ENCODE results near the gene ATP6AP1.

Gene ATP6AP1

DNA sequence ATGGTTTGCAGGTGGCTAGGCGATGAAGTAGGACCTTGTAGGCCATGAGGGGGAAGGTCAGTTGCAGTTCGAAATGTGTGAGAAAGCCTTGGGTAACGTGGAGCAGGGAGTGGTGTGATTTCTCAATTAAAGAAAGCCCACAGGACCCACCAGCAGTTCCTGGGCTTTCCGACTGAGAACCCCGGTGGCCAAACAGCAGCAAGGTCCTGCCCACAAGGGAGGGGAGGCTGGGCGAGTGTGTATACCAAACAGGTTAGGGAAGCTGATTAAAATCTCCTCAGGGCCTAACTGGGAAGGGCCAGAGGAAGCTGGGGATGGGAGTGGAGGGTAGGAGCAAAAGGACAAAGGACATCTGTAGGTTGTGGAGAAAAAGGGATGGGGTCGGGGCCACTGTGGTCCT lies 2.4 kb downstream of the ATP6AP1 start:
- Histone ChIP-seq H3K27me3 (ENCODE audit: low read length) (no peaks in the 10 kb centered on the region), H2AFZ (ENCODE audit: low read depth, low read length, severe bottlenecking) (no peak overlapping the region), H3K9ac (ENCODE audit: low read length) (no peak overlapping the region), H3K79me2 (ENCODE audit: insufficient read depth, low read length) (peaks cover 9% of the 10 kb centered on the region; the same call in 1 of the 2 replicates), H3K9me3 (ENCODE audit: insufficient read depth, low read length) (no peaks in the 10 kb centered on the region), H3K9me2 (replicated peaks; ENCODE audit: insufficient read depth, low read length) (no peaks in the 10 kb centered on the region), H3K27ac (ENCODE audit: low read depth, low read length) (no peak overlapping the region), H3F3A (ENCODE audit: insufficient read depth) (0 out of 2 replicates have a peak, but pooled peaks cover under 1% of the 10 kb centered on the region), H4K20me1 (ENCODE audit: low read depth, low read length) (no peaks in the 10 kb centered on the region), H3K36me3 (ENCODE audit: low read length) (no peaks in the 10 kb centered on the region), H3K4me3 (ENCODE audit: insufficient read depth, low read length, poor library complexity, severe bottlenecking) (no peak overlapping the region), H3K4me2 (ENCODE audit: low read depth, low read length, poor library complexity, severe bottlenecking) (no peak overlapping the region)
- TF ChIP-seq, protein P1, sequence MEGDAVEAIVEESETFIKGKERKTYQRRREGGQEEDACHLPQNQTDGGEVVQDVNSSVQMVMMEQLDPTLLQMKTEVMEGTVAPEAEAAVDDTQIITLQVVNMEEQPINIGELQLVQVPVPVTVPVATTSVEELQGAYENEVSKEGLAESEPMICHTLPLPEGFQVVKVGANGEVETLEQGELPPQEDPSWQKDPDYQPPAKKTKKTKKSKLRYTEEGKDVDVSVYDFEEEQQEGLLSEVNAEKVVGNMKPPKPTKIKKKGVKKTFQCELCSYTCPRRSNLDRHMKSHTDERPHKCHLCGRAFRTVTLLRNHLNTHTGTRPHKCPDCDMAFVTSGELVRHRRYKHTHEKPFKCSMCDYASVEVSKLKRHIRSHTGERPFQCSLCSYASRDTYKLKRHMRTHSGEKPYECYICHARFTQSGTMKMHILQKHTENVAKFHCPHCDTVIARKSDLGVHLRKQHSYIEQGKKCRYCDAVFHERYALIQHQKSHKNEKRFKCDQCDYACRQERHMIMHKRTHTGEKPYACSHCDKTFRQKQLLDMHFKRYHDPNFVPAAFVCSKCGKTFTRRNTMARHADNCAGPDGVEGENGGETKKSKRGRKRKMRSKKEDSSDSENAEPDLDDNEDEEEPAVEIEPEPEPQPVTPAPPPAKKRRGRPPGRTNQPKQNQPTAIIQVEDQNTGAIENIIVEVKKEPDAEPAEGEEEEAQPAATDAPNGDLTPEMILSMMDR (IDR thresholded peaks at IDR 0.05; ENCODE audit: insufficient read depth, low read length, poor library complexity, severe bottlenecking) = no peak
- no peak for TF ChIP-seq EZH2phosphoT487 (conservative IDR thresholded peaks at IDR 0.05; ENCODE audit: low read length)

DNA sequence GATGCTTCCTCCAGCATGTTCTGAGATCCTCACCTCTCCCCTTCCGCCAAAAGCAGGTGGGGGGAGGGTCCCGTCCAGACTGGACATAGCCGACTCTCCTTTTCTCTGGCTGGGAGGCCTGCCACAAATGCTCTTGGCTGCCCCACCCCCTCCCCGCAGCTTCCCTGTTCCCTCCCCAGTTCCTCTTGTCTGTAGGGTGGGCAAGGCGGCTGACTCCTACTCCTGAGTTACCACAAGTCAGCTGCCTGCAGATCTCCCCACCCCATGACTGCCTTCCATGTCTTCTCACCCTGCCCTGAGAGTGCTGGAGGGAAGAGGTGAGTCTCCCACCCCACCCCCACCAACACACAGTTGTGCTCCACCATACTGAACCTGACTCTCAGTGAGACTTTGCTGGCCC lies 2.9 kb downstream of the ATP6AP1 start:
- Histone ChIP-seq H3K4me3 (ENCODE audit: insufficient read depth, low read length, poor library complexity, severe bottlenecking) (no peak overlapping the region), H3K4me2 (ENCODE audit: low read depth, low read length, poor library complexity, severe bottlenecking) (no peak overlapping the region), H3K9ac (ENCODE audit: low read length) (no peak overlapping the region), H2AFZ (ENCODE audit: low read depth, low read length, severe bottlenecking) (no peak overlapping the region), H3K9me2 (replicated peaks; ENCODE audit: insufficient read depth, low read length) (no peaks in the 10 kb centered on the region), H4K20me1 (ENCODE audit: low read depth, low read length) (no peaks in the 10 kb centered on the region), H3K27ac (ENCODE audit: low read depth, low read length) (no peak overlapping the region), H3K9me3 (ENCODE audit: insufficient read depth, low read length) (no peaks in the 10 kb centered on the region), H3K36me3 (ENCODE audit: low read length) (no peaks in the 10 kb centered on the region), H3K79me2 (ENCODE audit: insufficient read depth, low read length) (peaks cover 9% of the 10 kb centered on the region; the same call in 1 of the 2 replicates), H3K27me3 (ENCODE audit: low read length) (no peaks in the 10 kb centered on the region), H3F3A (ENCODE audit: insufficient read depth) (peaks cover 5% of the 10 kb centered on the region; the same call in 1 of the 2 replicates)
- TF ChIP-seq, protein P1 (IDR thresholded peaks at IDR 0.05; ENCODE audit: insufficient read depth, low read length, poor library complexity, severe bottlenecking) = no peak
- no peak for TF ChIP-seq EZH2phosphoT487 (conservative IDR thresholded peaks at IDR 0.05; ENCODE audit: low read length)

DNA sequence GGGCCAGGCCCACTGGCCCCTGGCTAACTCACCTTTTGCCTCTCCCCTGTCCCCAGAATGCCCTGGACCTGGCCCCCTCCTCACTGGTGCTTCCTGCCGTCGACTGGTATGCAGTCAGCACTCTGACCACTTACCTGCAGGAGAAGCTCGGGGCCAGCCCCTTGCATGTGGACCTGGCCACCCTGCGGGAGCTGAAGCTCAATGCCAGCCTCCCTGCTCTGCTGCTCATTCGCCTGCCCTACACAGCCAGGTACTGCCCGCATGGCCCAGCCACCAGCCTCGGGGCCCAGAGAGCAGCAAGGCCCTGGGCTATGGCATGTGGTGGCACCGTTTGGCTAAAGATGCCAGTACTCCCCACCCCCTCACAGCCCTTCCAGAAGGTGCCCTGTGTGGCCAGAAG lies 3.7 kb downstream of the ATP6AP1 start:
- Histone ChIP-seq H2AFZ (ENCODE audit: low read depth, low read length, severe bottlenecking) (no peak overlapping the region), H3K36me3 (ENCODE audit: low read length) (no peaks in the 10 kb centered on the region), H3K9me2 (replicated peaks; ENCODE audit: insufficient read depth, low read length) (no peaks in the 10 kb centered on the region), H3F3A (ENCODE audit: insufficient read depth) (peaks cover 5% of the 10 kb centered on the region; the same call in 1 of the 2 replicates), H4K20me1 (ENCODE audit: low read depth, low read length) (no peaks in the 10 kb centered on the region), H3K27ac (ENCODE audit: low read depth, low read length) (no peak overlapping the region), H3K79me2 (ENCODE audit: insufficient read depth, low read length) (peaks cover 10% of the 10 kb centered on the region; the same call in 1 of the 2 replicates), H3K27me3 (ENCODE audit: low read length) (no peaks in the 10 kb centered on the region), H3K9me3 (ENCODE audit: insufficient read depth, low read length) (no peaks in the 10 kb centered on the region), H3K4me2 (ENCODE audit: low read depth, low read length, poor library complexity, severe bottlenecking) (no peak overlapping the region), H3K4me3 (ENCODE audit: insufficient read depth, low read length, poor library complexity, severe bottlenecking) (no peak overlapping the region), H3K9ac (ENCODE audit: low read length) (no peak overlapping the region)
- TF ChIP-seq EZH2phosphoT487 (conservative IDR thresholded peaks at IDR 0.05; ENCODE audit: low read length) = no peak
- TF ChIP-seq, protein P1 (IDR thresholded peaks at IDR 0.05; ENCODE audit: insufficient read depth, low read length, poor library complexity, severe bottlenecking) = no peak
